Head of caudate nucleus (tissue), 42 donors: Measurements from ENCODE around the gene C1QTNF9B.
A peak's percentile ranks its signal among the peaks of the same experiment; 100 is the strongest.
"Not testable (repeated sequence)": the region's sequence is repeated elsewhere in the genome, so short reads cannot be mapped to it uniquely, and the experiment has no call there.

Source experiments
- DNase-seq, 42 donors: peaks; one replicate each; pipeline versions ENCODE4 v3.0.0 to v3.0.0-alpha.2; 2020 to 2021; ENCODE audit warnings: mixed read lengths in 7 of 42
- intact Hi-C: fragments of 100-400 bp; cut with DNase I; formaldehyde crosslinking; loops from one replicate; pipeline ENCODE4 v1.15.0; 2022

C1QTNF9B gene

DNA sequence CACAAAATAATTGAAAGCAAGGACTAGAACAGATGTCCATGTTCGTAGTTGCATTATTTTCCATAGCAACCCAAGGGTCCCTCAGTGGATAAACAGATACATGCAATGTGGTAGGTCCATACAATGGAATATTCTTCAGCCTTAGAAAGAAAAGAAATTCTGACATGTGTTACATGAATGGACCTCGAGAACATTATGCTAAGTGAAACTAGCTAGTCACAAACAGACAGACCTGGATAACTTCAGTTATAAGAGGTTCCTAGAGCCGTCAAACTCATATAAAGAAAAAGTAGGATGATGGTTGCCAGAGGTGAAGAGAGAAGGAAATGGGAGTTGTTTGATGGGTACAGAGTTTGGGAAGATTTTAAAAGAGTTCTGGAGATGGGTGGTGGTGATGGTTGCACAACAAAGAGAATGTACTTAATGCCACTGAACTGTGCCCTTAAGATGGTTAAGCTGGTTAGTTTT is at the start of gene C1QTNF9B:
TSS of gene C1QTNF9B (minus strand) at position 51 of the 468 bp plus-strand sequence.
- DNase-seq, intact Hi-C loops: not testable (repeated sequence)

- DNase-seq, result no peak
- intact Hi-C loops, result no loop called here
Observed at GRCh38 chr13:23946900-23947299, 49.6 kb upstream of the C1QTNF9B start.

DNA sequence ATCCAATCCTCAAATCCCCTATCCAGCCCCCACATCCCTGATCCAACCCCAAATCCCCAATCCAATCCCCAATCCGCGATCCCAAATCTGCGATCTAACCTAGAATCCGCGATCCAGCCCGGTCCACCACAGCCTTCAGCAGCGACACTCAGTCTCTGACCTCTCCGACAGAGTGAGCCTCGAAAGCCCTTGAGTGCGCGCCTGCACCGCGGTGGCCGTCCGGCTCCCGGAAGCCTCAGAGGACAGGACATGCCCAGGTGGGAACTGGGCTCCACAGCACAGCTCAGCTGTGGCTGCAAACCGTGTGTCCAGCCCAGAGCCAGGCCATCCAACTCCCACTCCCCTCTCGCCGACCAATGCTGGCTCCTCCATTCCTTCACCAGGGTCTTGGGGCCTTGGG is 48.8 kb upstream of the C1QTNF9B start:
- intact Hi-C loops, result no loop called here
- DNase-seq, result no peak

DNA sequence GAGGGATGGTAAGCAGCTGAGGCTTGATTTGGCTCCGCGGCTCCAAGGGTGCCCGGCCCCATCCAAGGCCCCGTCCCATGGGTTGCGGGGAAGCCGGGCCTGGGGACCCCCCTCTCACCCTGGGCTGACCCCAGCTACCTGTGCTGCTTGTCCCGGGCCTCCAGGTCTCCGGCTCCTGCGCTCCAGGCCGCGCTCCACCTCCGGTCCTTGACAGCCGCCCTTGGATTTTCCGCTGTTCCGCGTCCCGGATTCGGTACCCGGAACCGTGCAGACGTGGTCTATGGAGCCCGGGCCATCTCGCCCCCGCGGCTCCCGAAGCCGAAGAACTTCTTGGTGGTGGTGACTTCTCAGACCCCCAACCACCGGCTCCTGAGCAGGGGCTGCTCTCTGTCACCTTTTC is 48.3 kb upstream of the C1QTNF9B start:
- no peak for DNase-seq
- intact Hi-C loops, result no loop called here

DNA sequence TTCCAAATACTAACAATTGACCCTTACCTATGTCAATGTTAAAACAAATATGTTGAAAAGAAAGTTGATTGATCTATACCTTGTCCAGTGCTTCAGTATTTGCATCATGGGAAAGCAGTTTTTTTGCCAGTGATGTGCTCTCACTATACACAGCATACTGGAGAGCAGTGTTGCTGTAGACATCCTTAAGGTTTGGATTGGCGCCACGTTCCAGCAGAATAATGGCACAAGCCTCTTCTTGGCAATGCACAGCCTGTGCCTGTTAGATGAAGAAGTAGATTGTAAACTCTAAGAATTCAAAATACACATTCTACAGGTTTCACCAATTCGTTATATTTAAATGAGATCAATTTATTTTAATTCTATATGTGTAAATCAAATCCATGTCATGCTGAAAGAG is 43.9 kb upstream of the C1QTNF9B start:
- DNase-seq, result no peak
- intact Hi-C loops, result no loop called here

DNA sequence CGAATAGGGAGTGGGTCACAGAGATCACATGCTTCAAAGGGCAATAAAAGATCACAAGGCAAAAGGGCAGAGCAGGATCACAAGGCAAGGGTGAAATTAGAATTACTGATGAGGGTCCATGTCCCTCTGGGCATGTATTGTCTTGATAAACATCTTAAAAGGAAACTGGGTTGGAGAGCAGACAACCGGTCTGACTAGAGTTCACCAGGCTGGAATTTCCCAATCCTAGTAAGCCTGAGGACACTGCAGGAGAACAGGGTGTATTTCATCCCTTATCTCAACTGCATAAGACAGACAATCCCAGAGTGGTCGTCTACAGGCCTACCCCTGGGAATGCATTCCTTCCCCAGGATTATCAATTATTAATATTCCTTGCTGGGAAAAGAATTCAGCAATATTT is 42.4 kb upstream of the C1QTNF9B start:
- DNase-seq, intact Hi-C loops: not testable (repeated sequence)

GRCh38 chr13:23934520-23934919 is 37.2 kb upstream of the C1QTNF9B start:
- intact Hi-C loops, result no loop called here

GRCh38 chr13:23928985-23929384 is 31.7 kb upstream of the C1QTNF9B start:
- no peak for DNase-seq
- intact Hi-C loops, result loop anchor here (10.0 kb wide), 1 partner anchor 296 kb away; no protein-coding TSS in a partner anchor

More at GRCh38 chr13:23934520-23934919, 37.2 kb upstream of the C1QTNF9B start:
- no peak for DNase-seq

DNA sequence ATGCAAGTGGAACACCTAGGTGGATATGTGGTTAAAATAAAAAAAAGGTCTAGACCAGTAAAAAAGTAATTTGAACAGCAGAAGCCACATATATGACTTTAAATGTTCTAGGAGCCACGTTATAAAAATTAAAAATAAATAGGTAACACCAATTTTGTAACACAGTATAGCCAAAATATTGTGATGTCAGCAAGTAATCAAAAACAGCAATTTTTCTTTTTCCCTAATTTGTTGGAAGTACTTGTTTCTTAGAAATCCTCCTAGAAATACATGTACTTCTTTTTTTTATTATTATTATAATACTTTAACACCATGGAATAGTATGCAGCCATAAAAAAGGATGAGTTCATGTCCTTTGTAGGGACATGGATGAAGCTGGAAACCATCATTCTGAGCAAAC is 25.7 kb upstream of the C1QTNF9B start:
- intact Hi-C loops, result loop anchor here (10.0 kb wide), 1 partner anchor 302 kb away; no protein-coding TSS in a partner anchor
- no peak for DNase-seq

- intact Hi-C loops, result loop anchor here (10.0 kb wide), 1 partner anchor 303 kb away; no protein-coding TSS in a partner anchor
- no peak for DNase-seq
Observed at GRCh38 chr13:23922005-23922932, 25.0 kb upstream of the C1QTNF9B start.

DNA sequence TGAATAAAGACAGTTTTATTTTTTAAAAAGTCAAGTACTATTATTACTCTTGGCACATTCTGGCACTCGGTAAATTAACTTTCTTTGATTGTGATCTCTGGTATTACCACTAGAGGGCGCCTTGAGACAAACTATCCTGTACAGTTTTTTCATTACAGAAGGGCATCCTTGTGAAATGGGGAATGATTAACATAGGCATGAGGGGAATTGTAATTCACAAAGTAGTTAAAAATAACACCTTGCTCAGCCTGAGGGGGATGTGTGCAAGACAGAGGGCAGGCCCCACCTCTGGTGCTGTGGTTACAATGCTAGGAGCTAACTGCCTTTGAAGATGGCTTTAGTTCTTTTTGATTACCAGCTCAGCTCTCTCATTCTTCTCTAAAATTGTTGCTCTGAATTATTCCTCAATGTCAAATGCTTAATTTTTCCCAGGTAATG is 24.2 kb upstream of the C1QTNF9B start:
- DNase-seq, result peak in 16 of 42 donors; percentile 20 to 79 (median 40)
- intact Hi-C loops, result loop anchor here (10.0 kb wide), 1 partner anchor 303 kb away; no protein-coding TSS in a partner anchor

DNA sequence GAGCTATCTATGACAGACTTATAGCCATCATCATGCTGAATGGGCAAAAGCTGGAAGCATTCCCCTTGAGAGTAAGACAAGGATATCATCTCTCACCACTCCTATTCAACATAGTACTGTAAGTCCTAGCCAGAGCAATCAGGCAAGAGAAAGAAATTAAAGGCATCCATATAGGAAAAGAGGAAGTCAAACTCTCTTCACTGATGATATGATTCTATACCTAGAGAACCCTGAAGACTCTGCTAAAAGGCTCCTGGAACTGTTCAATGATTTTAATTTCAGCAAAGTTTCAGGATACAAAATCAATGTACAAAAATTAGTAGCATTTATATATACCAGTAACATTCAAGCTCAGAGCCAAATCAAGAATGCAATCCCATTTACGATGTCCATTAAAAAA is 21.7 kb upstream of the C1QTNF9B start:
- intact Hi-C loops, result no loop called here

DNA sequence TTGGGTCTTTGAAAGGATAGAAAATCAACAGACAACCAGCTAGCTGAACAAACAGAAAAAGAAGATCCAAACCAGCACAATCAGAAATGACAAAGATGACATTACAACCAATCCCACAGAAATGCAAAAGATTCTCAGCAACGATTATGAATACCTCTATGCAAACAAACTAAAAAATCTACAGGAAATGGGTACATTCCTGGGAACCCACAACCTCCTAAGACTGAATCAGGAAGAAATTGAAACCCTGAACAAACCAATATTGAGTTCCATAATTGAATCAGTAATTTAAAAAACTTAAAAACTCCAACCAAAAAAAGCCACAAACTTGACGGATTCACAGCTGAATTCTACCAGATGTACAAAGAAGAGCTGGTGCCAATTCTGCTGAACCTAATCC is 20.9 kb upstream of the C1QTNF9B start:
- no peak for DNase-seq
- intact Hi-C loops, result no loop called here

More for the DNA sequence above, 21.7 kb upstream of the C1QTNF9B start:
- DNase-seq, result no peak

DNA sequence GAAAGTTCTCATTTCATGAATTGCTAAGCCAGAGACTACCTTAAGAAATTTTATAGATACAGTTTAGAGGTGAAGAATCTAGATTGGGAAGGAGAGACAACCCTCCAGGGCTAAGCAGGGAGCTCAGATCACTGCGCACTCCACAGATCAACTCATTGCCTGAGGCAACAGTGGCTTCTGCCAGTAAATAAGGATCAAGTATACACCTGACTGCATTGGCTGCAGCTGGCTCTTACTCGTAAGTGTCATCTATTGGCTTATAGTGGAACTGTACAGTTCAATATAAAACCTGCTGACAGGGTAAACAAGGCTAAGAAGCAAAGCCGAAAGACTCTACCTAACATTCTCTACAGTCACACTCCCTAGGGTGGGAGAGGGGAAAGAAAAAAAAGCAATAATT is 18.0 kb upstream of the C1QTNF9B start:
- DNase-seq, result no peak
- intact Hi-C loops, result no loop called here

GRCh38 chr13:23912469-23912868 is 15.2 kb upstream of the C1QTNF9B start:
- intact Hi-C loops, result no loop called here
- no peak for DNase-seq

DNA sequence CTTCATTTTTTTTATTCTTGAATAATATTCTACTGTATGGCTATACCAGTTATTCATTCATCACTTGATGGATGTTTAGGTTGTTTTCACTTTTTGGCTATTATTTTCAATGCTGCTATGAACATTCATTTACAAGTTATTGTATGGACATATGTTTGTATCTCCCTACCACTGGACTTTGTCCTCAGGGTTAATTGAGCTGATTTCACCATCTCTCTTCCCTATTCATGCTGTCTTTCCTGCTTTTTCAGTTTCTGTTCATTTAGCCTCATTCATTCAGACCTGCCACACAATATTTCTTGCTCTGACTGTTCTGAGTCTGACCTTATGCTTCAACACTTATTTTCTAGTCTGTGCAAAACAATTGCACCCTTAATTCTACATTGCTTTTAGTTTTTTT is 12.3 kb upstream of the C1QTNF9B start:
- intact Hi-C loops, result no loop called here
- DNase-seq, result no peak

DNA sequence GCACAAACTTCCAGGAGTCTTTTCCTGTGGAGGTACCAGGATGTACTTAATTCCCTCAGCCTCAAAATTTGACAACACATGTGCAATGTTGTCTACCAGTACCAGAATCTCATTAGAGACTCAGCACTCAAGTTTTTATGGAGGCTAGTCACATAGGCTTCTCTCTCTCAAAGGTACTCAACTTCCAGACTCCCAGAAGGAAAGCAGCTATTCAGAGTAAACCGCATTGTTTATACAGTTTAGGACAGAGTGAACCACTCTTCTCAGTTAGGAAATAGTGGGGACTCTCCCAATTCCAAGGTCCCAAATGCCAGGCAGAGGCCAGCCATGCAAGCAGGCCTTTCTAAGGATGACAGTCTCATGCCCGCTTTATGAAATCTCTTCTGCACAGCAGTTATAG is 8.5 kb upstream of the C1QTNF9B start:
- intact Hi-C loops, result no loop called here

DNA sequence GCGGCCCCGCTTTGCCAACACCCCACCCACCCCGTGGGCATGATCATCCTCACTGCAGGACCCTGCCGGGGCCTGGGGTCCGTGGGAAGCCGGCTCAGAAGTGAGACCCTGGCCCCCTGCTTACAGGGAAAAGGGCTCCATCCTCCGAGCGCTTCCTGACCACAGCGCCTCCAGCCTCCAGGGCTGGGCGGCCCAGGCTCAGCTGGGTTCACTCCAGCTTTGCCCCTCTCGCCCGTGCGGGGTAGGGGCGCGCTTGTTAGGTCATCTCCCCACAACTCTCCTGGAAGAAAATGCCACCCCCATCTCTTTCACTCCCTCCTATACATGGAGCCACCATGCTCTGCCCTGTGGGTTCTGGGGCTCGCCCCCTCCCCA is 6.6 kb upstream of the C1QTNF9B start:
- no peak for DNase-seq
- intact Hi-C loops, result no loop called here

More for the DNA sequence above, 8.5 kb upstream of the C1QTNF9B start:
- DNase-seq, result no peak

DNA sequence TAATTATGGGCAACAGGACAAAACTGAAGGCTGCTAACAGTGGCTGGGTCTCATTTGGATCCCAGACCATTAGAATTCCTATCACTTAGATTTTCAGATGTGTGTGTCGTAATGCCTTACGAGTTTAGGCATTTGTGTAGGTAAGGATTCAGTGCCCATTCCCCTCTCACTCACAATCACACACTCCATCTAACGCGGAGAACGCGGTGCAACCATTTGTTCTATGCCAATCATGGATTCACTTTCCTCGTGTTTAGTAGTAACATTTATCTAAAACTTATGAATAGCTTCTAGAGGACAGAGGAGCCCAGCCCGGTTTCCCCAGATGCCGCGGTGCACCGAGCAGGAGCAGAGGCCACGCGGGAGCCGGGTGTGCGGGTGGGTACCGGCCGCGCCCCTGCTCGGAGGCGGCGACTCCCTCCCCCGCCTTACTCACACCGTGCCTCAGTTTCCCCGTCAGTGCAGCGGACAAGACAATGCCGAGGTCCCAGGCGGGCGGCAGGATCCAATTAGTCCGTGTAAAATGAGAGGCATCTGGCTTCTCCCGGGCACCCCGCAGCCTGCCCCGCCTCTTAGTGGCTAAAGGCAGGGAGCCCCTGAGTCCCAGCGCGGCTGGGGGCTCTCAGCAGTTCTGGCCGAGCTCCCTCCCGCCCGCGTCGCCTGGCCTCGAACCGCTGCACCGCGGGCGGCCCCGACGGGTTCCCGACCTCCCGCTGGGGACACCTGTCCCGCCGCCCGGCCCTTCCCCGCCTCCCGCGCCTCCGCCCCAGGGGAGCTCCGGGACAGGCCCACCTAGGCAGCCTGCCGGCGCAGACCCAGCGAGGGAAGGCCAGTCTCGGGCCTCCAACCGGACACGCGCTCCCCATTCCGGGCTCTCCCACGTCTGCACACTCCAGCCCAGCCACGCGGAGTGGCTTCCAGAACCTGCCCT is 5.9 kb upstream of the C1QTNF9B start:
- DNase-seq, result no peak
- intact Hi-C loops, result no loop called here
